Endothelial cell of umbilical vein (primary cell): ENCODE measurements around the gene TADA1. TPM values are rescaled to one million over a fixed set of nuclear protein-coding genes. Genes with fewer than 3 reads are reported as not detected.
A peak's percentile ranks its signal among the peaks of the same experiment; 100 is the strongest.

Experiments
- BruUV-seq: library from RNA; stranded (reverse); fragments of 400-500 nt; replicated peaks from 2 replicates; lab custom pipeline; 2021; lab: Mats Ljungman, UMichigan
- CTCF ChIA-PET: fragments of 300-600, 350-600 bp; sonication (Branson Sonifier 250); formaldehyde crosslinking; loops from one replicate; lab custom pipeline; 2021; ENCODE audit warnings: antibody characterized with exemption, inconsistent platforms; lab: Charles Lee
- POLR2A ChIA-PET: fragments of 300-600, 350-600 bp; sonication (Branson Sonifier 250); formaldehyde crosslinking; loops from one replicate; lab custom pipeline; 2021; ENCODE audit warnings: antibody characterized with exemption, inconsistent platforms; lab: Charles Lee
- DNase-seq: peaks from one replicate; pipeline ENCODE4 v3.0.0-alpha.2; 2011; ENCODE audit warnings: low read depth, low spot score
- FAIRE-seq: peaks from 2 replicates; lab custom pipeline; 2011; peaks lifted over from hg19 to GRCh38; lab: Jason Lieb, UNC
- H2AFZ ChIP-seq: 2 replicates; pipeline ENCODE4 v1.6.0; 2012; ENCODE audit warnings: low read depth, low read length, control low read depth, inconsistent platforms
- H3K27ac ChIP-seq: 2 replicates; pipeline ENCODE4 v1.5.1; 2011; ENCODE audit warnings: low read depth, mild to moderate bottlenecking, control low read depth, low read length, moderate library complexity; ENCODE audit not compliant: insufficient read depth
- H3K27me3 ChIP-seq, 2 experiments: 2 replicates each; pipeline versions ENCODE4 v1.6.0 to v1.6.1; 2011; ENCODE audit warnings: low read length in 2 of 2, mixed read lengths in 1 of 2; ENCODE audit not compliant: control insufficient read depth in 2 of 2, insufficient read depth in 2 of 2
- H3K36me3 ChIP-seq, 2 experiments: 2 replicates in 1 of 2; 3 replicates in 1 of 2; pipeline ENCODE4 v1.5.1; 2011; ENCODE audit warnings: low read length in 2 of 2, mild to moderate bottlenecking in 1 of 2, moderate library complexity in 1 of 2; ENCODE audit not compliant: control insufficient read depth in 2 of 2, insufficient read depth in 2 of 2; ENCODE audit errors: extremely low read depth in 1 of 2
- H3K4me1 ChIP-seq: 3 replicates; pipeline ENCODE4 v1.5.1; 2011; ENCODE audit warnings: mild to moderate bottlenecking, low read length; ENCODE audit not compliant: control insufficient read depth, insufficient read depth; ENCODE audit errors: extremely low read depth
- H3K4me2 ChIP-seq: 2 replicates; pipeline ENCODE4 v1.6.1; 2011; ENCODE audit warnings: low read length, control low read depth, mixed read lengths; ENCODE audit not compliant: insufficient read depth
- H3K4me3 ChIP-seq, 3 experiments: fragments of 200-600 bp in 1 of 3; sonication (generic), shearing (Covaris generic) in 1 of 3; replicated peaks in 1 of 3; 2 replicates each; pipeline ENCODE4 v1.5.1; 2011 to 2016; ENCODE audit warnings: control low read depth in 3 of 3, low read length in 3 of 3, mild to moderate bottlenecking in 2 of 3, inconsistent platforms in 1 of 3, low read depth in 1 of 3, moderate library complexity in 1 of 3; ENCODE audit not compliant: insufficient read depth in 1 of 3
- H3K79me2 ChIP-seq: 2 replicates; pipeline ENCODE4 v1.6.0; 2012; ENCODE audit warnings: low read length, inconsistent platforms; ENCODE audit not compliant: control insufficient read depth, insufficient read depth
- H3K9ac ChIP-seq: replicated peaks from 2 replicates; pipeline ENCODE3; 2011; ENCODE audit warnings: low read length, control low read depth; ENCODE audit not compliant: insufficient read depth; ENCODE audit errors: extremely low read depth
- H3K9me1 ChIP-seq: replicated peaks from 3 replicates; pipeline ENCODE4 v1.6.0; 2011; ENCODE audit warnings: mild to moderate bottlenecking, low read length; ENCODE audit not compliant: control insufficient read depth, insufficient read depth; ENCODE audit errors: extremely low read depth
- H3K9me3 ChIP-seq: replicated peaks from 2 replicates; pipeline ENCODE4 v1.5.1; 2012; ENCODE audit warnings: low read length, inconsistent platforms; ENCODE audit not compliant: control insufficient read depth, insufficient read depth
- H4K20me1 ChIP-seq: replicated peaks from 2 replicates; pipeline ENCODE3; 2011; ENCODE audit warnings: mild to moderate bottlenecking, low read length; ENCODE audit not compliant: control insufficient read depth, insufficient read depth; ENCODE audit errors: extremely low read depth
- CTCF ChIP-seq, 2 donors: IDR thresholded peaks; 1 replicate in 1 of 2; 2 replicates in 1 of 2; pipeline ENCODE4 v1.5.1; 2011; ENCODE audit warnings: low read length in 2 of 2, mild to moderate bottlenecking in 2 of 2, moderate library complexity in 2 of 2, control low read depth in 1 of 2, inconsistent platforms in 1 of 2, low read depth in 1 of 2; ENCODE audit not compliant: insufficient read depth in 1 of 2; ENCODE audit errors: extremely low read depth in 1 of 2
- EZH2 ChIP-seq: IDR thresholded peaks from 2 replicates; pipeline ENCODE4 v1.6.1; 2012; ENCODE audit warnings: borderline replicate concordance, low read depth, mild to moderate bottlenecking, moderate library complexity, low read length, inconsistent platforms; ENCODE audit not compliant: severe bottlenecking
- FOS ChIP-seq: IDR thresholded peaks from 2 replicates; pipeline ENCODE4 v1.6.1; 2011; ENCODE audit warnings: mild to moderate bottlenecking, low read length, moderate library complexity, borderline replicate concordance; ENCODE audit not compliant: insufficient read depth
- GATA2 ChIP-seq: IDR thresholded peaks from 2 replicates; pipeline ENCODE4 v1.7.0; 2011; ENCODE audit warnings: low read depth, mild to moderate bottlenecking, moderate library complexity, mixed read lengths, low read length; ENCODE audit not compliant: insufficient read length, insufficient read depth
- JUN ChIP-seq: IDR thresholded peaks from 2 replicates; pipeline ENCODE4 v1.6.1; 2011; ENCODE audit warnings: borderline replicate concordance, low read depth; ENCODE audit not compliant: insufficient read length, insufficient read depth
- MAX ChIP-seq: IDR thresholded peaks from 2 replicates; pipeline ENCODE4 v1.6.1; 2011; ENCODE audit not compliant: insufficient read depth, insufficient read length
- MYC ChIP-seq: IDR thresholded peaks from one replicate; pipeline ENCODE4 v1.6.1; 2011; ENCODE audit warnings: mild to moderate bottlenecking, low read depth, low read length
- POLR2A ChIP-seq: IDR thresholded peaks from 2 replicates; pipeline ENCODE4 v1.6.1; 2012; ENCODE audit warnings: low read depth, mild to moderate bottlenecking, control low read depth, low read length
- POLR2AphosphoS5 ChIP-seq: IDR thresholded peaks from 2 replicates; pipeline ENCODE4 v1.6.1; 2012; ENCODE audit warnings: low read depth, mild to moderate bottlenecking, control low read depth, low read length, moderate library complexity; ENCODE audit not compliant: insufficient read depth
- dilution Hi-C: fragments of 300-500 bp; cut with MboI; formaldehyde crosslinking; loops from one replicate; pipeline ENCODE4 v1.15.0; 2019; ENCODE audit warnings: low sequenced_read_pairs; ENCODE audit not compliant: extremely low pct_ligation_motif_present
- intact Hi-C: fragments of 100-400 bp; cut with micrococcal nuclease; formaldehyde crosslinking; loops from one replicate; pipeline ENCODE4 v1.10.0; 2022
- polyA plus RNA-seq, 4 experiments: library from polyadenylated mRNA; depleted of rRNA in 3 of 4; stranded (reverse) in 3 of 4; unstranded in 1 of 4; fragments of >200 nt; gene quantifications; 2 replicates each; pipeline versions ENCODE4 v1.2.1 to v1.2.3, GENCODE V29; 2011 to 2012; ENCODE audit warnings: missing spikeins in 1 of 4
- total RNA-seq: library from RNA; stranded (reverse); gene quantifications from 2 replicates; pipeline ENCODE4 v1.2.3, GENCODE V29; 2021

TADA1 gene
- total and polyA plus RNA-seq, 2 donors (not counting 3 experiments of a cell fraction or from before 2014, with no cell fraction given), result 7.0 to 7.9 TPM

- no TSS peak for BruUV-seq
- peaks cover 14% of the 10 kb centered on the region for H3K4me1 ChIP-seq
- DNase-seq (peak; percentile 19), FAIRE-seq (no peak)
- CTCF ChIA-PET, result no interaction called here
- no peak overlapping the region for H3K9ac ChIP-seq
- H4K20me1 ChIP-seq, result no peaks in the 10 kb centered on the region
- no peak overlapping the region for H3K4me2 ChIP-seq
- H3K27ac ChIP-seq, result no peak overlapping the region
- dilution Hi-C loops, result no loop called here
- H3K36me3 ChIP-seq, result peaks cover 30 to 50% of the 10 kb centered on the region in 2 experiments
- H3K27me3 ChIP-seq, result no peaks in the 10 kb centered on the region
- intact Hi-C loops, result loop anchor here (5.0 to 10.0 kb wide), 2 partner anchors 378 to 919 kb away; partner anchors contain the start of gene POU2F1
- H3K79me2 ChIP-seq, result peaks cover 62% of the 10 kb centered on the region
- H2AFZ ChIP-seq, result no peak overlapping the region
- H3K9me3 ChIP-seq, result no peaks in the 10 kb centered on the region
- POLR2A ChIA-PET, result no interaction called here
- no peak overlapping the region for H3K4me3 ChIP-seq
- no peak for TF ChIP-seq EZH2
- no peak for TF ChIP-seq FOS
- TF ChIP-seq MAX, result no peak
- no peak for TF ChIP-seq GATA2
- no peak for TF ChIP-seq MYC
- no peak for TF ChIP-seq POLR2AphosphoS5
- no peak for TF ChIP-seq CTCF (IDR thresholded peaks at IDR 0.05; ENCODE audit: extremely low read depth in 1 of 2, insufficient read depth in 1 of 2, low read depth in 1 of 2, low read length in 2 of 2)
- no peak for TF ChIP-seq POLR2A
- TF ChIP-seq JUN, result no peak
- H3K9me1 ChIP-seq, result no peaks in the 10 kb centered on the region
These were observed 32.1 kb downstream of the TADA1 start for GRCh38 chr1:166843769-166844596.
